VCaP (cell line): ENCODE data around the gene AKNAD1.
"Not testable (repeated sequence)": the region's sequence is repeated elsewhere in the genome, so short reads cannot be mapped to it uniquely, and the experiment has no call there.

ENCODE experiments used
- H3K27ac ChIP-seq: fragments of 450-650 bp; 2 replicates; pipeline ENCODE4 v1.5.1; 2017
- CTCF ChIP-seq: fragments of 450-650 bp; conservative IDR thresholded peaks from 2 replicates; pipeline ENCODE4 v1.5.1; 2017; ENCODE audit warnings: mild to moderate bottlenecking, moderate library complexity

AKNAD1 gene

DNA sequence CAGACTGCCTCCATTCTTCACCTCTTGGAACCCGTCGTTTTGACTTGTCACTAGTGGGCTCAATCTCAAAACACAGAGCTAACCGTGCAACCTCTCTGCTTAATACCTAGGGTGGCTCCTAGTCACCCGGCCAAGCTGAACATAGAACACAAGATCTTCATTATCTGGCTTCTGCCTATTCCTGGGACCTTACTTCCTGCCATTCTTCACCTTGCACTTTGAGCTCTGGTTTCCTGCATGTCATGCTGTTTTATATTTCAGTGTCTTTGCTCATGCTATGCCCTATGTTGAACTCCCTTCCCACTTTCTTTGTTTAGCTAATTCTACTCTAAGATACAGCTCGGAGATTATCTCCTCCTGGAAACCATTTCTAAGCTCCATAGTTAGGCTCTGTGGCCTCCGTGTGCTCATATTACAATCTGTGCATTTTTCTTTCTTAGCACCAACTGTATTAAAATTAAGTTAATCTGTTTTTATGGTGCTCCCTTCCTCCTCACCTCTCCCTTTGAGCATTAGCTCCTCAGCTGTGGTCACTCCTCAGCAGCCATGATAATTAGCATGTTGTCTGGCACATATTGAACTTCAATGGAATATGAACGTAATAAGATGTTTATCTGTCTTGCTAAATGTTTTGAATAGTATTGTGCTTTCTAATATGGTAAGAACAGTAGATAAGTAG lies 33.0 kb upstream of the AKNAD1 start:
- no peak overlapping the region for H3K27ac ChIP-seq

GRCh38 chr1:108889006-108889645 lies 32.2 kb upstream of the AKNAD1 start:
- not testable (repeated sequence) for H3K27ac ChIP-seq

More for the DNA sequence above, 33.0 kb upstream of the AKNAD1 start:
- no peak for TF ChIP-seq CTCF

- H3K27ac ChIP-seq = no peak overlapping the region
Observed at GRCh38 chr1:108886292-108886691, 29.4 kb upstream of the AKNAD1 start.

DNA sequence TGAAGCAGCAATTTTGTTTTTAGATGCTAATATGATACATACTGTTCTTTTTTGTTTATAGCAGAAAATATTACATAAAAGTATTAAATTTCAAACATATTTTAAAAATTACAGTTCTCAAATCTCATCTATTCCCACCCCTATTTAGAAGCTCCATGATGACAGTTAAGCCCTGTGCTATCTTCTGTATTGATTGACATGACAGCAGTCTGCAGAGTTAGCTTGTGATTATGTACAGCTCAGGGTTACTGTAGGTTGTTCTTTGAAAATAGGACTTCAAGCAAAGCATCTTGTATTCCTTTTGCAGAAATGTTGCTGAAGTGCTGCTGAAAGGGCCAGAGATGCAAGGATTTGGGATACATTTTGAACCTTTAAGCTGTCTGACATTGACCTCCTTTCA lies 28.1 kb upstream of the AKNAD1 start:
- no peak overlapping the region for H3K27ac ChIP-seq
- no peak for TF ChIP-seq CTCF

More at GRCh38 chr1:108886292-108886691, 29.4 kb upstream of the AKNAD1 start:
- TF ChIP-seq CTCF = no peak

DNA sequence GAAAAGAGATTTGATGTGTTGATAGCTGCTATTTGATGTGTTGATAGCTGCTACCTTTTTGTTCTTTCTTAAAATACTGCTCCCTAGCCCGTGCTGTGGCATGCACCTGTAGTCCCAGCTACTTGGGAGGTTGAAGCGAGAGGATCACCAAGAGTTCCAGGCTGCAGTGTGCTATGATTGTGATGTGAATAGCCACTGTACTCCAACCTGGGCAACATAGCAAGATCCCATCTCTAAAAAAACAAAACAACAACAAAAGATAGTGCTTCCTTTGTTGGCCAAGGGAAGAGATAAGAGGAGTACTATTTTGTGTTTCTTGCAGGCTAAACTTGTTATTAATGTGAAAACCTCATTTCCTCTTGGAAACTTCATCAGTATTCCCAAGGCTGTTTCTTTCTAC lies 25.9 kb upstream of the AKNAD1 start:
- H3K27ac ChIP-seq = no peak overlapping the region
- TF ChIP-seq CTCF = no peak

GRCh38 chr1:108881369-108881768 lies 24.5 kb upstream of the AKNAD1 start:
- no peak overlapping the region for H3K27ac ChIP-seq

GRCh38 chr1:108880850-108881249 lies 24.0 kb upstream of the AKNAD1 start:
- no peak for TF ChIP-seq CTCF
- H3K27ac ChIP-seq = no peak overlapping the region

More at GRCh38 chr1:108881369-108881768, 24.5 kb upstream of the AKNAD1 start:
- no peak for TF ChIP-seq CTCF

DNA sequence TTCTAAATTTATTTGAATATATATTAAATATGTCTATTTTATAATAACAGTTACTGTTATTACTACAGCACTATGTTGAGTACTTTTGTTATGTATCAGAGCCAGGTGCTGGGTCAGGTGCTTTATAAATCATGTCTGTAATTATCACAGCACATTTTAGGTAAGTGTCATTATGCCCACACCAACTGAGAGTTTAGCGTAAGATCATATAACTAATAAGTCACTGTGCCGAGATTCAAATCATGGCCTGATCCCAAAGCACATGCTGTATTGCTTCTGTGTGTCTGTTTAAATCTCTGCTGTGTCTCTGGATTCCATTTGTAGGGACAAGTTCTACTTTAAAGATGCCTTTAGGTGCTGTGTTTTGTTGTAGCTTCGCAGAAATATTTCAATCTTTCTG lies 21.8 kb upstream of the AKNAD1 start:
- TF ChIP-seq CTCF = no peak

More for the DNA sequence above, 21.8 kb upstream of the AKNAD1 start:
- peak overlapping the region; percentile 14; the same call in 1 of the 2 replicates for H3K27ac ChIP-seq
